ENCODE data around the gene CDC42BPB.

Gene CDC42BPB

DNA sequence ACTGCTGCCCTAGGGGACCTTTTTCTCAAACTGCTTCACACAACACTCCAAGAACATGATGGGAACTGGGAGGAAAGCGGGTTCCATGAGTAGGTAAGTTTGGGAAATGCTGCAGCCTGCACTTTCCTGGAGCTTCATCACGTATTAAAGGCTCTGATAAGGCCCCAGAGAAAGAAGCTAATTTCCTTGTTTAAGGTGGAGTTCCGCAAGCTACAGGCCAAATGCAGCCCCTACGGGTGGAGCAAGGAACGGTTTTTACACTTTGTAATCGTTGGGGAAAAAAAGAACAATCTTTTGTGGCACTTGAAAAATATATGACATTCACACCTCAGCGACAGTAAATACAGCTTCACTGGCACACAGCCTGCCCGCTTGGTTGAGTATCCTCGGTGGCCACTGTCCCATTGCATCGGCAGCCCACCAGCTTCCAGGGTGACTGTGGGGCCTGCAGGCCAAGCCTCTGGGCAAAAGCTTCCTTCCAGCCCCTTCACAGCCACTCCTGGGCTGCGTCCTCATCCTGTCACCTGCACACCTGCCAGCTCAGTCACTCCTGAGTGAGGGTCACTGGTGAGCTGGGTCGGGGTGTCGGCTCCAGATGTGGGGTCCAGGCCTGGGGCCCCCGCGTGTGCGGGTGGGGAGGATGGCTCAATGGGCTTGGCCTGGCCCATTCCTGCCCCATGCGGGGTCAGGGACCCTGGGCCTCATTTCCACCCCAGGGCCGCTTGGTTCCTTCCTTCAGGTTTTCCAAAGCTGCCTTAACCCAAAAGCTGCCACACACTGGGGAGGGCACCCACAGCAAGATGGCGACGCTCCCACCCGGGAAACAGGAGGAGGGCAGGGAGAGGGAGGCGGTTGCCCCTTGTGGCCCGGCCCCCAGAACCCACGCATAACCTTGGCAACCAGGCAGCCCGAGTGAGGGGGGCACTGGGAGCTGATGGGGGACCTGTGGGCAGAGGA is 132.4 kb downstream of the CDC42BPB start:
- DNase-seq (ENCODE audit: low read depth) = no peak
- TF ChIP-seq POLR2A (IDR thresholded peaks at IDR 0.05; ENCODE audit: extremely low read depth, insufficient read length) = no peak
- no peak for TF ChIP-seq MYC (IDR thresholded peaks at IDR 0.05; ENCODE audit: low read depth, low read length)
- TF ChIP-seq, protein P1, sequence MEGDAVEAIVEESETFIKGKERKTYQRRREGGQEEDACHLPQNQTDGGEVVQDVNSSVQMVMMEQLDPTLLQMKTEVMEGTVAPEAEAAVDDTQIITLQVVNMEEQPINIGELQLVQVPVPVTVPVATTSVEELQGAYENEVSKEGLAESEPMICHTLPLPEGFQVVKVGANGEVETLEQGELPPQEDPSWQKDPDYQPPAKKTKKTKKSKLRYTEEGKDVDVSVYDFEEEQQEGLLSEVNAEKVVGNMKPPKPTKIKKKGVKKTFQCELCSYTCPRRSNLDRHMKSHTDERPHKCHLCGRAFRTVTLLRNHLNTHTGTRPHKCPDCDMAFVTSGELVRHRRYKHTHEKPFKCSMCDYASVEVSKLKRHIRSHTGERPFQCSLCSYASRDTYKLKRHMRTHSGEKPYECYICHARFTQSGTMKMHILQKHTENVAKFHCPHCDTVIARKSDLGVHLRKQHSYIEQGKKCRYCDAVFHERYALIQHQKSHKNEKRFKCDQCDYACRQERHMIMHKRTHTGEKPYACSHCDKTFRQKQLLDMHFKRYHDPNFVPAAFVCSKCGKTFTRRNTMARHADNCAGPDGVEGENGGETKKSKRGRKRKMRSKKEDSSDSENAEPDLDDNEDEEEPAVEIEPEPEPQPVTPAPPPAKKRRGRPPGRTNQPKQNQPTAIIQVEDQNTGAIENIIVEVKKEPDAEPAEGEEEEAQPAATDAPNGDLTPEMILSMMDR (IDR thresholded peaks at IDR 0.05; ENCODE audit: low read depth, low read length) = no peak
- TF ChIP-seq, protein P2, sequence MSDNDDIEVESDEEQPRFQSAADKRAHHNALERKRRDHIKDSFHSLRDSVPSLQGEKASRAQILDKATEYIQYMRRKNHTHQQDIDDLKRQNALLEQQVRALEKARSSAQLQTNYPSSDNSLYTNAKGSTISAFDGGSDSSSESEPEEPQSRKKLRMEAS (IDR thresholded peaks at IDR 0.05; ENCODE audit: low read depth, low read length) = no peak

DNA sequence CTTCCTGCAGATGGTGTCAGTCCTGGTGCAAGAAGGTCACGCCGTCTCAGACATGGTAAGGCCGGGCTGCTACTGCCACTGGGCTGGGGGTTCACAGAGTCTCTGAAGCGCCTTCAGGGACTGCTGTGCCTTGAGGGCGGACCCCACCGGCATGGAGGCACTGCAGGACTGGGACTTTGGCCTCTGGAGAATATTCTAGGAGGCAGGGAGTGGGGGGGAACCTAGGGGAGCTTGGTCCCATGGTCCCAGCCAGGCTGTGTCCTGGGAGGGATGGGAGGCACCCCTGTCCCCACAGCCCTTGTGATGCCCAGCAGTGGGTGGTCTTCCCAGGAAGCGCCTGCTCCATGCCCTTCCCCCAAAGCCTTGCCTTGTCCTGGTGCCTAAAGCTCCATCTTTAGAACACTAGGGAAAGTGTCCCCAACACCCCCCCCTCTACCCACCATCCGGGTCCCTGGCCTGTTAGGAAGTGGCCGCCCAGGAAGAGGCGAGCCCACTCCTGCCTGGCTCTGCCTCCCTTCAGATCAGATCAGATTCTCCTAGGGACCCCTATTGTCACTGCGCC is 133.3 kb downstream of the CDC42BPB start:
- DNase-seq (ENCODE audit: low read depth) = no peak
- TF ChIP-seq MYC (IDR thresholded peaks at IDR 0.05; ENCODE audit: low read depth, low read length) (no peak), POLR2A (IDR thresholded peaks at IDR 0.05; ENCODE audit: extremely low read depth, insufficient read length) (no peak)
- TF ChIP-seq, protein P2 (IDR thresholded peaks at IDR 0.05; ENCODE audit: low read depth, low read length) = no peak
- TF ChIP-seq, protein P1 (IDR thresholded peaks at IDR 0.05; ENCODE audit: low read depth, low read length) = no peak
- no peak overlapping the region for H3K4me3 ChIP-seq (ENCODE audit: low read depth, low read length)

More for the DNA sequence above, 132.4 kb downstream of the CDC42BPB start:
- H3K4me3 ChIP-seq (ENCODE audit: low read depth, low read length) = no peak overlapping the region

DNA sequence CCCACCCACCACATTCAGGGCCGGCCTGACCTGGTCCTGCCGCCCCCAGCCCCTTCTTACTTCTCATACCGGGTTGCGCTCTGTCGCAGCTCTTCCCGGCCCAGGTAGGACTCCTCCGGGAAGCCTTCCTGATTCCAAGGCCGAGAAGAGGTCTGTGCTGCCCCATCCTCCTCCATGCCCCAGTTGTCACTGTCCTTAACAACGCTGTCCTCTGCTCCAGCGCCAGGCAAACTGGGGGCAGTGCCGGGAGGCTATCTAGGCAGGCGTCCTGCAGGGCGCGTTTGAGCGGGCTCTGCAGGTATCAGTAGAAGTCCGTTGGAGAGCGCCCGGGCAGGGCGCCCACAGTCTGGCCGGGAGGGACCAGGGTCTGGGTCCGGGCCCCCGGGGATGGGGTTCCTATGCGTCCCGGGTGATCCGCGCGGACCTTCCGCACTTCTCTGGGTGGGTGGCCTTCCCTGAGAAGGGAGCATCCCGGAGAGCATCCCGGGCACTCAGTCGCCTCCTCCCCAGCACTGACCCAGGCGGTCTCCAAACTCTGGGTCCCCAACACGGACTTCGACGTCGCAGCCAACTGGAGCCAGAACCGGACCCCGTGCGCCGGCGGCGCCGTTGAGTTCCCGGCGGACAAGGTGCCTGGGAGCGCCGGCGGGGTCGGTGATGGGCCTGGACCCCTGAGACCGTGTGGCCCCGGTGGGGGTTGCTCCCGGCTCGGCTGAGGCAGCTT is 134.0 kb downstream of the CDC42BPB start:
- no peak for DNase-seq (ENCODE audit: low read depth)
- no peak overlapping the region for H3K4me3 ChIP-seq (ENCODE audit: low read depth, low read length)
- TF ChIP-seq POLR2A (IDR thresholded peaks at IDR 0.05; ENCODE audit: extremely low read depth, insufficient read length) = no peak
- TF ChIP-seq, protein P2 (IDR thresholded peaks at IDR 0.05; ENCODE audit: low read depth, low read length) = no peak
- TF ChIP-seq, protein P1 (IDR thresholded peaks at IDR 0.05; ENCODE audit: low read depth, low read length) = no peak
- TF ChIP-seq MYC (IDR thresholded peaks at IDR 0.05; ENCODE audit: low read depth, low read length) = no peak

DNA sequence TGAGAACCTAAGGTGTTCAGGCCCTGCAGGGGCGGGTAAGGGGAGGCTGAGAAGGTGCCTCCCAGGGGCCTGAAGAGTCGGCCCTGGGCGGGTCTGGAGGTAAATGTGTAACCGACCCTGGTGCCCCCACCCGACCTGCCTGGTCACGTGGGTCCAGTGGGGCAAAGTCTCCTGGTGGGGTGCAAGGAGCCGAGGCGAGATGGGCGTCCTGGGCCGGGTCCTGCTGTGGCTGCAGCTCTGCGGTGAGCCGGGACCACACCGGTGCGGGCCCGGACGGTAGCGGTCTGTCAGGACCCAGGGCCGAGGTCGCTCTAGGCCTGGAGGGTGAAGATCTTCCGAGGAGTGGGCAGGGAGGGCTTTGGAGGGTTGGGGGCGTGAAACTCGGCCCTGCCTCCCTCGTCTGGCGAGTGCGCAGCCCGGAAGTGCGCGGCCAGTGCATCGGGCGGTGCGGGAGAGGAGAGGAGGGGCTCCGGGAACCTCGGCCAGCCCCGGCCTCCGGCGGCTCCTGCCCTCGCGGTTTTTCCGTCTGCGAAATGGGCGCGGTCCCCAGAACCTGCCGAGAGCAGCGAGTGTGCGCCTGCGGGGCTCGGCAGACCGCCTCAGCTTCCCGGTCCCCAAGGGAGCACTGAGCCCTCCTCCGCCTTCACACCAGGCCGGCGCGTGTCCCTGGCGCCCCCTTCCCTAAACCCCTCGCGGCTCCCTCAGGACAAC is 134.7 kb downstream of the CDC42BPB start, which contains the start of gene AMN:
Gene AMN, plus strand, starts transcription at position 174 of the 711 bp plus-strand sequence. Its CDS starts 26 bp downstream, at position 200.
- H3K4me3 ChIP-seq (ENCODE audit: low read depth, low read length) = no peak within 1 kb of the TSS
- peak; percentile 41 for DNase-seq (ENCODE audit: low read depth)
- TF ChIP-seq, protein P2 (IDR thresholded peaks at IDR 0.05; ENCODE audit: low read depth, low read length) = no peak
- TF ChIP-seq POLR2A (IDR thresholded peaks at IDR 0.05; ENCODE audit: extremely low read depth, insufficient read length) (no peak), MYC (IDR thresholded peaks at IDR 0.05; ENCODE audit: low read depth, low read length) (no peak)
- TF ChIP-seq, protein P1 (IDR thresholded peaks at IDR 0.05; ENCODE audit: low read depth, low read length) = no peak

DNA sequence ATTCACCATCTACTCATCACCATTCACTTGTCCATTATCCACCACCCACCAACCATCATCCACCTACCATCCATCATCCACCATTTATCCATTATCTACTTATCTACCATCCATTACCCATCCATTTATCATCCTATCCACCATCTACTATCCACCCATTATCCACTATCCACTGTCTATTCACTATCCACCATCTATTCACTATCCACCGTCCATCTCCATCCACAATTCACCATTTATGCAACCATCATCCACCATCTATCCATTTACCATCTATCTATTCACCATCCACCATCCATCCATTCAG is 136.4 kb downstream of the CDC42BPB start:
- TF ChIP-seq MYC (IDR thresholded peaks at IDR 0.05; ENCODE audit: low read depth, low read length) (no peak), POLR2A (IDR thresholded peaks at IDR 0.05; ENCODE audit: extremely low read depth, insufficient read length) (no peak)
- TF ChIP-seq, protein P2 (IDR thresholded peaks at IDR 0.05; ENCODE audit: low read depth, low read length) = no peak
- TF ChIP-seq, protein P1 (IDR thresholded peaks at IDR 0.05; ENCODE audit: low read depth, low read length) = no peak
- H3K4me3 ChIP-seq (ENCODE audit: low read depth, low read length) = no peak overlapping the region
- DNase-seq (ENCODE audit: low read depth) = no peak
